ENCODE measurements around the gene MED12L.

Gene MED12L

DNA sequence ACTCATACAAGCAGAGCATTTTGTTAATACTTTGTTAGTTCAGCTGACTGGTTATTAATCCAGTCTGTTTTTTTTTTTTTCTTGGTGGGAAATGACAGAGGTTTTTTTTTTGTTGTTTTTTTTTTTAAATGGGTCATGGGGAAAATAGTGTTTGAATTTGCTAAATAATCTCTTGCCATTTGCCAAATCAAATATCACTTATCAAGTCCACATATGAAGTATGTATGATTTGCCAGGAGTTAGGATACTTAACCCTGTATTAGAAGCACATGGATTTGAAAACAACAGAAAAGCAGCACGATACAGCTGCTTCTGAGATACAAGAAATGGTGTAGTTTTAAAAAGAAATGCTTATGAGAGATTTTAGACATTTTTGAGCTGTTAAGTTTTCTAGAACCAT lies 171.3 kb downstream of the MED12L start:
- H3K4me3 ChIP-seq (ENCODE audit: low read depth, low read length): no peak overlapping the region
- no peak for DNase-seq (ENCODE audit: low read depth)
- TF ChIP-seq, protein P1, sequence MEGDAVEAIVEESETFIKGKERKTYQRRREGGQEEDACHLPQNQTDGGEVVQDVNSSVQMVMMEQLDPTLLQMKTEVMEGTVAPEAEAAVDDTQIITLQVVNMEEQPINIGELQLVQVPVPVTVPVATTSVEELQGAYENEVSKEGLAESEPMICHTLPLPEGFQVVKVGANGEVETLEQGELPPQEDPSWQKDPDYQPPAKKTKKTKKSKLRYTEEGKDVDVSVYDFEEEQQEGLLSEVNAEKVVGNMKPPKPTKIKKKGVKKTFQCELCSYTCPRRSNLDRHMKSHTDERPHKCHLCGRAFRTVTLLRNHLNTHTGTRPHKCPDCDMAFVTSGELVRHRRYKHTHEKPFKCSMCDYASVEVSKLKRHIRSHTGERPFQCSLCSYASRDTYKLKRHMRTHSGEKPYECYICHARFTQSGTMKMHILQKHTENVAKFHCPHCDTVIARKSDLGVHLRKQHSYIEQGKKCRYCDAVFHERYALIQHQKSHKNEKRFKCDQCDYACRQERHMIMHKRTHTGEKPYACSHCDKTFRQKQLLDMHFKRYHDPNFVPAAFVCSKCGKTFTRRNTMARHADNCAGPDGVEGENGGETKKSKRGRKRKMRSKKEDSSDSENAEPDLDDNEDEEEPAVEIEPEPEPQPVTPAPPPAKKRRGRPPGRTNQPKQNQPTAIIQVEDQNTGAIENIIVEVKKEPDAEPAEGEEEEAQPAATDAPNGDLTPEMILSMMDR (conservative IDR thresholded peaks at IDR 0.05; ENCODE audit: low read depth, low read length): no peak

DNA sequence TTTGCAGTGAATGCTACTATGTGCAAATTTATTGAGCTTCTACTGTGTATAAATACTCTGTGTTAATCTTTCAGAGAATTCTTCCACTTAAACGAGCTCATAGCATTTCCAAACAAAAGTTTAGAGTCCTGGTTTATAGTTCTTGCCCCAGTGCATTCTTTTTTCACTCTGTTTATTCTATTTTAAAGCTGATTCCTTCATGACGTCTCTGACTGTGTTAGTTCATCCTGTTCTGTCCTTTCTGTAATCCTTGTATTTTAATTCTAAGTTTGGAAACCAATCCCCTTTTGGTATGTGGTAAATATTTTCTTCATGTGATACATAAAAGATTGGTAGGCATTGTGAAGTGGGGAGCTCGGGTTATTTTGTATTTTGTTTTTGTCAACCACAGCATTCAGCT lies 174.2 kb downstream of the MED12L start:
- no peak overlapping the region for H3K4me3 ChIP-seq (ENCODE audit: low read depth, low read length)
- no peak for DNase-seq (ENCODE audit: low read depth)
- TF ChIP-seq, protein P1 (conservative IDR thresholded peaks at IDR 0.05; ENCODE audit: low read depth, low read length): no peak

DNA sequence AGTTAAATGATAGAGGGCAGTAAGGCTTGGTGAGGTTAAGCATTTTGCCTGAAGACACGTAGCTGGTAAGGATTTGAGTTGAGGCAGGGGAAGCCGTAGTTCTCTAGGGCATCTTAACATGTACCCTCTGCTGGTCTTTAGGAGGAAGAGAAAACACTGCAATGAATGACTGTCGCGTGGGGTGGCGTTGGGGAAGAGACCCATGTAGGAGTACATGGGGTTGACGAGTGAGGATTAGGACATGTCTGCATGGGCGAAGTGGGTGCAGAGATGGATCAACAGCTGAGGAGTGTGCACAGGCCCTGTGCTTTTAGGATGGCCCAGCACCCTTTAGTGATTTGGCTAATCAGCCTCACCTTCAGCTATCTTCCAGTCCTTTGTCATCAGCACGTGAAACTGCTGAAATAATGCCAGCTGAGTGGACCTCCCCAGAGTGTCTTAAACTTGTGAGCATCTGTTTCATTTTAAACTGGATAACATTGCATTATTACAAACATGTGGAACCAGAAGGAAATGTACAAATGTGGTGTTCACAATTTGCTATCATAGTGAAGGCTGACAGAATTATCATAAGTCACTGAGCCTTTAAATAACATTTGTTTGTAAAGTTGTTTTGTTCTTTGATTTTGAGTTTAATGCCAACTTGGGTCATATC lies 177.5 kb downstream of the MED12L start:
- DNase-seq (ENCODE audit: low read depth): no peak
- TF ChIP-seq, protein P1 (conservative IDR thresholded peaks at IDR 0.05; ENCODE audit: low read depth, low read length): no peak
- H3K4me3 ChIP-seq (ENCODE audit: low read depth, low read length): no peak overlapping the region

DNA sequence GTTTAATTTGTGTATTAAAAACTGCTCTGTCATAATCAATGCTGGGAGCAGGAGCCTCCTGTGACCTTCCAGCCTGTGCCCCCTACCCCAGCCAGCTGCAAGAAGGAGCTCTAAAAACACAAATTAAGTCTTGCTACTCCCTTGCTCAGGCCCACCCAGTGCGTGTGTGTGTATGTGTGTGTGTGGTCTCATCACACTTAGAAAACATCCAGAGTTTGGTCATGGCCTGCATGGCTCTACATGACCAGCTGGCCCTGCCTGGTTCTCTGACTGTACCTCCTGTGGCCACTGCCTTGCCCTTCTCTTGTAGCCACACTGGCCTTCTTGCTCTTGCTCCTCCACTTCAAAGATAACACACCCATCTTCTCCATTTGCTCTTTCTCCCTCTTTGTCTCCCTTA lies 179.1 kb downstream of the MED12L start:
- no peak overlapping the region for H3K4me3 ChIP-seq (ENCODE audit: low read depth, low read length)
- DNase-seq (ENCODE audit: low read depth): no peak
- TF ChIP-seq, protein P1 (conservative IDR thresholded peaks at IDR 0.05; ENCODE audit: low read depth, low read length): no peak

DNA sequence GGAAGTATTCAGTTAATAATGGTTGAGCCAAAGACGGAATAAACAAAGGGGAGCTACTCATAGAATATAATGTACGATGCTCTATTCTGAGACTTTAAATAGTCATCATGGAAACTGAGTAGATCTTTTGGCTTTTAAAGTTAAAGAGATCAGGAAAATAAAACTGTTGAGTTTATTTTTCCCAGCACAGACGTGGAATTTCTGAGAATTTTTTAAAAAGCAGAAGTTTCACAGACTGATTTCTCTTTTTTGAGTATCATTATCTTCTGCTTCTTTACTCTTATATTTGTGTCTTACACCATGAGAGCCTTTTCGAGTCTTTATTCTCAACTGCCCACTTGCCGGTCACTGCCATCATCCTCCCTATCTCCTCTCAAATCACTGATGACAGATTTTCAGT lies 179.7 kb downstream of the MED12L start:
- DNase-seq (ENCODE audit: low read depth): no peak
- H3K4me3 ChIP-seq (ENCODE audit: low read depth, low read length): no peak overlapping the region
- TF ChIP-seq, protein P1 (conservative IDR thresholded peaks at IDR 0.05; ENCODE audit: low read depth, low read length): no peak

DNA sequence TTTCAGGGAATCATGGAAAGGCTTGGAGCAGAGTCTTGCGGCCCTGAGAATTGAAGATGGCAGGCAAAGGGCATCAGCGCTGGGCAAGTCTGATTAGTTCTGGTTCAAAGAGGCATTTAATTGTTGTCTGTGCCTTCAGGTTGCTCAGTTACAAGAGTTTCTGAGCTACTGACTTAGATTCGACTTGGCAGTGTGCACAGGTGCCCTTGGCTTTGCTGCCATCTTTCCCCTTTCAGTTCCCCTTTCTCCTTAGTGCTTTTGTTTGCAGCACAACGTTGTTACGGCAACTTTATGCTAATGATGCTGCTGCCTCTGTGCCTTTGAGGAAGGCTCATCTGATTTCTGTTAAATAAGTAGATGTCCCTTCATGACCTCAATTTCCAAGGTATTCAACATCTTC lies 180.4 kb downstream of the MED12L start:
- TF ChIP-seq, protein P1 (conservative IDR thresholded peaks at IDR 0.05; ENCODE audit: low read depth, low read length): no peak
- no peak overlapping the region for H3K4me3 ChIP-seq (ENCODE audit: low read depth, low read length)
- DNase-seq (ENCODE audit: low read depth): no peak

DNA sequence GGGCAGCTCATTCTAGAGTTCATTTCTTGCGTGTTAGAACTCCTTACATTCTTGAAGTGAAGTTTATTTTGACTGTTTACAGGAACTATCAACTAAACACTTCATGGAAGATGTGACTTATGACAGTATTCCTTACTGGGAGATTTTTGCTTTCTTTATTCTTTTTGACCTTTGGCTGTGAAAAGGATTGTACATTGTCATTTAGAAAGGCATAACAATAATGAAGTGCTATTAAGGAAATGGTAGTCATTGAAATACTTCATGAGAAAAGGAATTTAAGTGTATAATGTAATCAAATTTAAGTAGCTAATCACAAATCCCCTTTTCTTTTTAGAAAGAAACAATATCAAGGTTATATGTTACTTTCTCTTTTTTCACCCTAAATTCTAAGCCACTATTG lies 181.6 kb downstream of the MED12L start:
- no peak for DNase-seq (ENCODE audit: low read depth)
- TF ChIP-seq, protein P1 (conservative IDR thresholded peaks at IDR 0.05; ENCODE audit: low read depth, low read length): no peak
- H3K4me3 ChIP-seq (ENCODE audit: low read depth, low read length): no peak overlapping the region

All from choroid plexus epithelial cell (primary cell).